GM12865 (cell line): ENCODE results near the gene GPC5.
"Not testable (repeated sequence)": the region's sequence is repeated elsewhere in the genome, so short reads cannot be mapped to it uniquely, and the experiment has no call there.

Source experiments
- DNase-seq: peaks from one replicate; pipeline ENCODE4 v3.0.0; 2010; ENCODE audit warnings: low read depth
- H3K4me3 ChIP-seq: 2 replicates; pipeline ENCODE4 v1.5.1; 2011; ENCODE audit warnings: mild to moderate bottlenecking, low read depth, low read length, control low read depth
- CTCF ChIP-seq: IDR thresholded peaks from 2 replicates; pipeline ENCODE4 v1.5.1; 2011; ENCODE audit warnings: low read length, control low read depth, low read depth, inconsistent platforms; ENCODE audit not compliant: insufficient read depth; ENCODE audit errors: missing control alignments

The GPC5 gene

GRCh38 chr13:91891141-91891540 lies 492.7 kb downstream of the GPC5 start:
- no peak for DNase-seq
- H3K4me3 ChIP-seq: no peak overlapping the region
- no peak for TF ChIP-seq CTCF

GRCh38 chr13:91893040-91893439 lies 494.6 kb downstream of the GPC5 start:
- no peak for DNase-seq
- no peak overlapping the region for H3K4me3 ChIP-seq
- TF ChIP-seq CTCF: no peak

- H3K4me3 ChIP-seq: no peak overlapping the region
- TF ChIP-seq CTCF: no peak
- no peak for DNase-seq
Observed at GRCh38 chr13:91894316-91894715, 495.9 kb downstream of the GPC5 start.

GRCh38 chr13:91896547-91896946 lies 498.1 kb downstream of the GPC5 start:
- no peak for DNase-seq
- TF ChIP-seq CTCF: no peak
- no peak overlapping the region for H3K4me3 ChIP-seq

GRCh38 chr13:91898986-91899385 lies 500.6 kb downstream of the GPC5 start:
- DNase-seq, H3K4me3 ChIP-seq: not testable (repeated sequence)

GRCh38 chr13:91902291-91902690 lies 503.9 kb downstream of the GPC5 start:
- TF ChIP-seq CTCF: no peak
- DNase-seq: no peak
- H3K4me3 ChIP-seq: no peak overlapping the region

- DNase-seq: peak; percentile 46
- TF ChIP-seq CTCF: no peak
- H3K4me3 ChIP-seq: no peak overlapping the region
Observed at GRCh38 chr13:91904005-91904404, 505.6 kb downstream of the GPC5 start.
